ENCODE measurements around the gene FAM120AOS.

DNA sequence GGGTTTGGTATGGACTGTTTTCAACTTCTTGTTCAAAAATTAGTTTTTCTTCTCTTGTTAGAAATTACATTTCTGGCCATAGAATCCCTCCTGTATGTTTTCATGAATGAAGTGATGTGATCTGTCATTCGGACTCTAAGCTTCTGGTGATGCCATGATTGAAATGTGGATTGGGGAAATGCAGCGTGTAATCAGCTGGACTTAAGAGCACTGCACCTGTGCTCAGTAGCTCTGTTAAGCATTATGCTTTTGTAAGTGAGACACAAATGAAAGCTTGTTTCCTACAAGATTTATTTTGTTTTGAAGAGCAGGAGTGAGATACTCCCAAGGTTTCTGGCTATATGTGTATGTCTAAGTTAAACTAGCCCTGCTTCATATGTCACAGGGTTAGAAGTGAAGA lies 24.0 kb upstream of the FAM120AOS start:
- TF ChIP-seq, protein P1, sequence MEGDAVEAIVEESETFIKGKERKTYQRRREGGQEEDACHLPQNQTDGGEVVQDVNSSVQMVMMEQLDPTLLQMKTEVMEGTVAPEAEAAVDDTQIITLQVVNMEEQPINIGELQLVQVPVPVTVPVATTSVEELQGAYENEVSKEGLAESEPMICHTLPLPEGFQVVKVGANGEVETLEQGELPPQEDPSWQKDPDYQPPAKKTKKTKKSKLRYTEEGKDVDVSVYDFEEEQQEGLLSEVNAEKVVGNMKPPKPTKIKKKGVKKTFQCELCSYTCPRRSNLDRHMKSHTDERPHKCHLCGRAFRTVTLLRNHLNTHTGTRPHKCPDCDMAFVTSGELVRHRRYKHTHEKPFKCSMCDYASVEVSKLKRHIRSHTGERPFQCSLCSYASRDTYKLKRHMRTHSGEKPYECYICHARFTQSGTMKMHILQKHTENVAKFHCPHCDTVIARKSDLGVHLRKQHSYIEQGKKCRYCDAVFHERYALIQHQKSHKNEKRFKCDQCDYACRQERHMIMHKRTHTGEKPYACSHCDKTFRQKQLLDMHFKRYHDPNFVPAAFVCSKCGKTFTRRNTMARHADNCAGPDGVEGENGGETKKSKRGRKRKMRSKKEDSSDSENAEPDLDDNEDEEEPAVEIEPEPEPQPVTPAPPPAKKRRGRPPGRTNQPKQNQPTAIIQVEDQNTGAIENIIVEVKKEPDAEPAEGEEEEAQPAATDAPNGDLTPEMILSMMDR (IDR thresholded peaks at IDR 0.05 in 4 of 5, conservative IDR thresholded peaks at IDR 0.05 in 1 of 5) = no peak
- no peak for TF ChIP-seq POLR2A (IDR thresholded peaks at IDR 0.05)
